PC-3 (cell line): ENCODE data around the gene CYP21A2.
"Not testable (repeated sequence)": the region's sequence is repeated elsewhere in the genome, so short reads cannot be mapped to it uniquely, and the experiment has no call there.

Experiments used
- EZH2 ChIP-seq: fragments of 300-600 bp; sonication (generic); IDR thresholded peaks from one replicate; pipeline ENCODE4 v1.6.1; 2017; ENCODE audit warnings: antibody characterized with exemption, mild to moderate bottlenecking, low read length; ENCODE audit not compliant: unreplicated experiment
- EZH2phosphoT487 ChIP-seq: fragments of 300-600 bp; sonication (generic); IDR thresholded peaks from 2 replicates; pipeline ENCODE4 v1.6.1; 2018; ENCODE audit warnings: mild to moderate bottlenecking, antibody characterized with exemption, low read length, borderline replicate concordance
- TF ChIP-seq, protein P1 (sequence below): fragments of 300-600 bp; sonication (generic); conservative IDR thresholded peaks from 2 replicates; pipeline ENCODE4 v1.5.1; 2017; ENCODE audit warnings: antibody characterized with exemption, low read depth, mild to moderate bottlenecking, low read length

DNA sequence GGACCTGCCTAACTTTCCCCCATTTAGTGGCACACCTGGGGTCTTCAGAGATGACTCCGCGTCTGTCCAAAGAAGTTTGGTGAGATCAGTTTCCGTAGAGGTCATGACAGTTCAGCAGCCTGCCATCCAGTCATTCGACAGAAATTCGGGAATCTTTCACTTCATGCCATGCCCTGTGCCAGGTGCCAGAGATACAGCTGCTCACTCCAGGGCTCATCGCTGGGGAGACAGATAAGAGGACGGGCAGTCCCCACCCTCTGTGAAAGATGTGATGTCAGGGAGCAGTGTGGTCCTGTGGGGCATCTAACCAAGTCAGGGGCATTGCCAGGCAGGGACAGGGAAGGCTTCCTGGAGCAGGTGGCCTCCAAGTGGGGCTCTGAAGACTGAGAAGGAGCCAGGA is 34.9 kb upstream of the CYP21A2 start:
- TF ChIP-seq, protein P1, sequence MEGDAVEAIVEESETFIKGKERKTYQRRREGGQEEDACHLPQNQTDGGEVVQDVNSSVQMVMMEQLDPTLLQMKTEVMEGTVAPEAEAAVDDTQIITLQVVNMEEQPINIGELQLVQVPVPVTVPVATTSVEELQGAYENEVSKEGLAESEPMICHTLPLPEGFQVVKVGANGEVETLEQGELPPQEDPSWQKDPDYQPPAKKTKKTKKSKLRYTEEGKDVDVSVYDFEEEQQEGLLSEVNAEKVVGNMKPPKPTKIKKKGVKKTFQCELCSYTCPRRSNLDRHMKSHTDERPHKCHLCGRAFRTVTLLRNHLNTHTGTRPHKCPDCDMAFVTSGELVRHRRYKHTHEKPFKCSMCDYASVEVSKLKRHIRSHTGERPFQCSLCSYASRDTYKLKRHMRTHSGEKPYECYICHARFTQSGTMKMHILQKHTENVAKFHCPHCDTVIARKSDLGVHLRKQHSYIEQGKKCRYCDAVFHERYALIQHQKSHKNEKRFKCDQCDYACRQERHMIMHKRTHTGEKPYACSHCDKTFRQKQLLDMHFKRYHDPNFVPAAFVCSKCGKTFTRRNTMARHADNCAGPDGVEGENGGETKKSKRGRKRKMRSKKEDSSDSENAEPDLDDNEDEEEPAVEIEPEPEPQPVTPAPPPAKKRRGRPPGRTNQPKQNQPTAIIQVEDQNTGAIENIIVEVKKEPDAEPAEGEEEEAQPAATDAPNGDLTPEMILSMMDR: not testable (repeated sequence)
- not testable (repeated sequence) for TF ChIP-seq EZH2phosphoT487, EZH2
